Upper lobe of right lung (tissue), 1 donor: Measurements from ENCODE around the gene MPPED2. TPM values are rescaled to one million over a fixed set of nuclear protein-coding genes. Genes with fewer than 3 reads are reported as not detected.

Experiments used
- ATAC-seq: fragments of 200-7000 bp; cut with Tn5 transposase; one replicate; pipeline ENCODE4 v1.9.1; 2020; ENCODE audit warnings: mild to moderate bottlenecking, moderate library complexity
- DNase-seq: peaks from one replicate; pipeline ENCODE4 v3.0.0-alpha.2; 2020
- H3K27ac ChIP-seq: fragments of 200-600 bp; one replicate; pipeline ENCODE4 v1.8.0; 2022
- H3K27me3 ChIP-seq: fragments of 200-600 bp; one replicate; pipeline ENCODE4 v1.8.0; 2022; ENCODE audit warnings: mild to moderate bottlenecking
- H3K36me3 ChIP-seq: fragments of 200-600 bp; one replicate; pipeline ENCODE4 v1.8.0; 2022
- H3K4me1 ChIP-seq: fragments of 200-600 bp; one replicate; pipeline ENCODE4 v1.8.0; 2022
- H3K4me3 ChIP-seq: fragments of 200-600 bp; one replicate; pipeline ENCODE4 v1.8.0; 2022; ENCODE audit warnings: mild to moderate bottlenecking
- H3K9me3 ChIP-seq: fragments of 200-600 bp; one replicate; pipeline ENCODE4 v1.8.0; 2022
- CTCF ChIP-seq: fragments of 200-600 bp; IDR thresholded peaks from one replicate; pipeline ENCODE4 v1.8.0; 2022; ENCODE audit warnings: antibody characterized with exemption
- intact Hi-C: fragments of 100-400 bp; cut with DNase I; formaldehyde crosslinking; loops from one replicate; pipeline ENCODE4 v1.11.0; 2022
- total RNA-seq: library from RNA; stranded (reverse); fragmentation: NEBNext Ultra II Directional; extraction: Animal tissue kit (Norgen Biotek cat#: 25700); gene quantifications from one replicate; pipeline ENCODE4 v1.2.1, GENCODE V29; 2021
- donor health status: DM: no; HTN: yes; CAD: no; lungs with severe emphysema.

The MPPED2 gene
- total RNA-seq, 1 donor from 2014 or later = 1.3 TPM

GRCh38 chr11:30432716-30433115 lies 153.4 kb downstream of the MPPED2 start:
- H3K36me3 ChIP-seq = no peaks in the 10 kb centered on the region
- no peaks in the 10 kb centered on the region for H3K27me3 ChIP-seq
- no peak for TF ChIP-seq CTCF
- intact Hi-C loops = no loop called here
- DNase-seq (no peak), ATAC-seq (no peak)
- H3K27ac ChIP-seq = no peak overlapping the region
- H3K4me1 ChIP-seq = no peaks in the 10 kb centered on the region
- H3K9me3 ChIP-seq = no peaks in the 10 kb centered on the region
- no peak overlapping the region for H3K4me3 ChIP-seq

GRCh38 chr11:30432178-30432577 lies 154.0 kb downstream of the MPPED2 start:
- Histone ChIP-seq H3K27ac (no peak overlapping the region), H3K4me3 (no peak overlapping the region), H3K36me3 (no peaks in the 10 kb centered on the region), H3K9me3 (no peaks in the 10 kb centered on the region), H3K27me3 (no peaks in the 10 kb centered on the region), H3K4me1 (no peaks in the 10 kb centered on the region)
- TF ChIP-seq CTCF = no peak
- ATAC-seq = no peak
- intact Hi-C loops = no loop called here
- no peak for DNase-seq

- DNase-seq = no peak
- no peaks in the 10 kb centered on the region for H3K27me3 ChIP-seq
- H3K36me3 ChIP-seq = no peaks in the 10 kb centered on the region
- no peak for ATAC-seq
- intact Hi-C loops = no loop called here
- TF ChIP-seq CTCF = no peak
- H3K4me1 ChIP-seq = no peaks in the 10 kb centered on the region
- H3K9me3 ChIP-seq = no peaks in the 10 kb centered on the region
- no peak overlapping the region for H3K27ac ChIP-seq
- H3K4me3 ChIP-seq = no peak overlapping the region
These were observed 154.9 kb downstream of the MPPED2 start for GRCh38 chr11:30431127-30431814.

- H3K27ac ChIP-seq = no peak overlapping the region
- DNase-seq (no peak), ATAC-seq (no peak)
- no peak overlapping the region for H3K4me3 ChIP-seq
- H3K36me3 ChIP-seq = no peaks in the 10 kb centered on the region
- TF ChIP-seq CTCF = no peak
- no peaks in the 10 kb centered on the region for H3K9me3 ChIP-seq
- H3K4me1 ChIP-seq = no peaks in the 10 kb centered on the region
- H3K27me3 ChIP-seq = no peaks in the 10 kb centered on the region
- intact Hi-C loops = no loop called here
These were observed 156.6 kb downstream of the MPPED2 start for GRCh38 chr11:30429550-30429949.

- Histone ChIP-seq H3K36me3 (no peaks in the 10 kb centered on the region), H3K9me3 (no peaks in the 10 kb centered on the region), H3K27ac (no peak overlapping the region), H3K27me3 (no peaks in the 10 kb centered on the region), H3K4me1 (no peaks in the 10 kb centered on the region), H3K4me3 (no peak overlapping the region)
- TF ChIP-seq CTCF = no peak
- DNase-seq = no peak
- ATAC-seq = no peak
- intact Hi-C loops = no loop called here
These were observed 159.4 kb downstream of the MPPED2 start for GRCh38 chr11:30426781-30427180.

- intact Hi-C loops = no loop called here
These were observed 161.3 kb downstream of the MPPED2 start for GRCh38 chr11:30424844-30425243.

More at GRCh38 chr11:30424844-30425243, 161.3 kb downstream of the MPPED2 start:
- Histone ChIP-seq H3K27me3 (no peaks in the 10 kb centered on the region), H3K4me3 (no peak overlapping the region), H3K27ac (no peak overlapping the region), H3K9me3 (no peaks in the 10 kb centered on the region), H3K4me1 (no peaks in the 10 kb centered on the region), H3K36me3 (no peaks in the 10 kb centered on the region)
- no peak for DNase-seq
- no peak for TF ChIP-seq CTCF
- no peak for ATAC-seq
